ENCODE results near the gene AIP. TPM values are rescaled to one million over a fixed set of nuclear protein-coding genes. Genes with fewer than 3 reads are reported as not detected.

The AIP gene
- total RNA-seq, 1 experiment from 2014 or later = 35.6 TPM

DNA sequence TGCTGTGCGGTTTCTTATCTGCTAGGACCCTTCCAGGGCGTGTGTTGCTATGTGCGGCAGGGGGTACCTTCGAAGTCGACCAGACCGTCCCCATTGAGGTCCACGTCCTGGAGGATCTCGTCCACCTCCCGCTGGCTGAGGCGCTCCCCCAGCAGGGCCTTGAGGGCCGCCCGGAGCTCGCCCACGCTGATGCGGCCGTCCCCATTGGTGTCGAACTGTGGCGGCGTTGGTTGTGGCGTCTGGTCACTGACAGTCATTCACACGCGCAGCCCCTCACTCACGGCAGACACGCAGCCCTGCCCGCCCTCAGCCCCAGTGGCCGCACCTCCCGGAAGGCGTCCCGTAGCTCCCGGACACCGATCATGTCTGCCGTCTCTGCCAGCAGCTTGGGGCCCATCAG is 36.9 kb downstream of the AIP start:
- no peak overlapping the region for H2BK120ac ChIP-seq (ENCODE audit: low read depth, low read length, poor library complexity, severe bottlenecking)
- H2BK5ac ChIP-seq (ENCODE audit: insufficient read length, low read length) = no peak overlapping the region
- no peaks in the 10 kb centered on the region for H3K79me2 ChIP-seq (ENCODE audit: insufficient read depth, low read length)
- no peak overlapping the region for H4K91ac ChIP-seq (ENCODE audit: insufficient read length, low read depth, low read length)
- H3K9me3 Mint-ChIP-seq = no peaks in the 10 kb centered on the region
- no peak overlapping the region for H2AFZ ChIP-seq (ENCODE audit: low read length)
- no peak overlapping the region for H3K4me2 ChIP-seq (ENCODE audit: insufficient read depth, insufficient read length, low read length)
- no peak overlapping the region for H2BK15ac ChIP-seq (ENCODE audit: low read depth, low read length)
- H2BK20ac ChIP-seq (ENCODE audit: low read depth, low read length, poor library complexity, severe bottlenecking) = no peak overlapping the region
- no peak overlapping the region for H4K5ac ChIP-seq (ENCODE audit: insufficient read length, low read depth, low read length)
- H4K8ac ChIP-seq (replicated peaks; ENCODE audit: insufficient read length, low read depth, low read length) = no peak overlapping the region
- no peak overlapping the region for H2BK12ac ChIP-seq (ENCODE audit: insufficient read length, low read depth, low read length)
- no peak overlapping the region for H3K4me3 Mint-ChIP-seq
- WGBS (ENCODE audit: extremely low coverage, insufficient read length, low lambda C conversion rate) = no CpG with 5 or more reads among the region's 32 CpGs
- no peak overlapping the region for H3K18ac ChIP-seq (ENCODE audit: insufficient read length, low read depth, low read length)
- no peaks in the 10 kb centered on the region for H3K79me1 ChIP-seq (ENCODE audit: insufficient read depth, low read depth, low read length, poor library complexity, severe bottlenecking)
- H3K4me1 Mint-ChIP-seq = no peaks in the 10 kb centered on the region; a peak in 1 of 4 replicates
- peaks cover 25% of the 10 kb centered on the region for H3K27me3 Mint-ChIP-seq (ENCODE audit: low read depth)
- no peak overlapping the region for H3K27ac ChIP-seq (ENCODE audit: insufficient read length, low read depth, low read length)
- no peaks in the 10 kb centered on the region for H3K9me3 ChIP-seq (ENCODE audit: control insufficient read depth, low read depth, low read length)
- no peaks in the 10 kb centered on the region for H3K23me2 ChIP-seq (ENCODE audit: insufficient read length, low read depth, low read length, poor library complexity, severe bottlenecking)
- no peak overlapping the region for H2AK5ac ChIP-seq (ENCODE audit: insufficient read length, low read length)
- H3K27me3 ChIP-seq (ENCODE audit: insufficient read depth, low read length) = no peaks in the 10 kb centered on the region
- peak overlapping the region in 1 of 3 experiments; percentile 62; a peak in 1 of 7 replicates for H3K27ac Mint-ChIP-seq
- H3K9ac ChIP-seq (ENCODE audit: extremely low read depth, insufficient read length, low read length) = no peak overlapping the region
- H3T11ph ChIP-seq (ENCODE audit: low read length) = no peak overlapping the region
- no peak overlapping the region; the same call in 1 of the 2 replicates for H3K14ac ChIP-seq (ENCODE audit: insufficient read depth, low read length)
- H3K36me3 Mint-ChIP-seq (ENCODE audit: insufficient read depth in 1 of 3, low read depth in 3 of 3) = no peaks in the 10 kb centered on the region
- no peaks in the 10 kb centered on the region for H3K4me1 ChIP-seq (ENCODE audit: insufficient read depth, low read length)
- H3K23ac ChIP-seq (ENCODE audit: insufficient read length, low read depth, low read length) = no peak overlapping the region
- no peaks in the 10 kb centered on the region for H4K20me1 ChIP-seq (ENCODE audit: control insufficient read depth, insufficient read depth, insufficient read length)
- H3K4ac ChIP-seq (ENCODE audit: low read depth, low read length) = no peak overlapping the region
- no peak overlapping the region for H3K56ac ChIP-seq (ENCODE audit: insufficient read length, low read depth, low read length)
- no peak for DNase-seq
- no peak for TF ChIP-seq CTCF (conservative IDR thresholded peaks at IDR 0.05)

Measured in H9 (cell line).